ENCODE measurements around the gene ABCA5.

DNA sequence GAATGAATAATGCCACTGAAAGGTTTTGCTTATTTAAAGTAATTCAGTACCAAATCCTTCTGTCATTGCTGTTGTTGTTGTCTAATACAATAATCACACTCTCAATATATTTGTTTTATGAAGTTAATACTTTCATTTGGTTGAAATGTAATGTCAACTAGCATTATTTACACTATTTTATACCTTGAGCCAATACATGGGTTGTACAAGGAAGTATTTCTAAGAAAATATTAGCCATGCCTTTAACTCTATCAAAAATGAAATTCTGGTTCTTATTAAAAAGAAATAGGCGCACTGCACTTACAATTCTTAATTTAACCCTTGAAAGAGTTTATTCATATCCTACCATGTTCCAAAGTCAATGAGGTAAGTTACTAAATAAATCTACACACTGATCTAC, 80.7 kb downstream of the ABCA5 start:
- no peak for TF ChIP-seq MLLT1 (IDR thresholded peaks at IDR 0.05)
- no peak for TF ChIP-seq EZH2 (IDR thresholded peaks at IDR 0.05; ENCODE audit: borderline replicate concordance, control insufficient read depth, low read depth, low read length)
- TF ChIP-seq POLR2A (IDR thresholded peaks at IDR 0.05; ENCODE audit: low read depth, low read length), result no peak
- no peak for TF ChIP-seq SRF (IDR thresholded peaks at IDR 0.05; ENCODE audit: low read depth in 2 of 2, low read length in 2 of 2)
- no peak for TF ChIP-seq MXI1 (IDR thresholded peaks at IDR 0.05; ENCODE audit: low read depth, low read length)
- TF ChIP-seq SIN3A (IDR thresholded peaks at IDR 0.05; ENCODE audit: low read depth, low read length), result no peak
- no peak for TF ChIP-seq MAX (IDR thresholded peaks at IDR 0.05; ENCODE audit: low read depth, low read length)
- no peak for TF ChIP-seq E2F4 (IDR thresholded peaks at IDR 0.05; ENCODE audit: low read depth, low read length)
- TF ChIP-seq CTCF (IDR thresholded peaks at IDR 0.05 in 2 of 3, conservative IDR thresholded peaks at IDR 0.05 in 1 of 3; ENCODE audit: control insufficient read depth in 2 of 3, extremely low read depth in 1 of 3, insufficient read depth in 1 of 3, low read depth in 3 of 3, low read length in 3 of 3), result no peak
- TF ChIP-seq, protein P1, sequence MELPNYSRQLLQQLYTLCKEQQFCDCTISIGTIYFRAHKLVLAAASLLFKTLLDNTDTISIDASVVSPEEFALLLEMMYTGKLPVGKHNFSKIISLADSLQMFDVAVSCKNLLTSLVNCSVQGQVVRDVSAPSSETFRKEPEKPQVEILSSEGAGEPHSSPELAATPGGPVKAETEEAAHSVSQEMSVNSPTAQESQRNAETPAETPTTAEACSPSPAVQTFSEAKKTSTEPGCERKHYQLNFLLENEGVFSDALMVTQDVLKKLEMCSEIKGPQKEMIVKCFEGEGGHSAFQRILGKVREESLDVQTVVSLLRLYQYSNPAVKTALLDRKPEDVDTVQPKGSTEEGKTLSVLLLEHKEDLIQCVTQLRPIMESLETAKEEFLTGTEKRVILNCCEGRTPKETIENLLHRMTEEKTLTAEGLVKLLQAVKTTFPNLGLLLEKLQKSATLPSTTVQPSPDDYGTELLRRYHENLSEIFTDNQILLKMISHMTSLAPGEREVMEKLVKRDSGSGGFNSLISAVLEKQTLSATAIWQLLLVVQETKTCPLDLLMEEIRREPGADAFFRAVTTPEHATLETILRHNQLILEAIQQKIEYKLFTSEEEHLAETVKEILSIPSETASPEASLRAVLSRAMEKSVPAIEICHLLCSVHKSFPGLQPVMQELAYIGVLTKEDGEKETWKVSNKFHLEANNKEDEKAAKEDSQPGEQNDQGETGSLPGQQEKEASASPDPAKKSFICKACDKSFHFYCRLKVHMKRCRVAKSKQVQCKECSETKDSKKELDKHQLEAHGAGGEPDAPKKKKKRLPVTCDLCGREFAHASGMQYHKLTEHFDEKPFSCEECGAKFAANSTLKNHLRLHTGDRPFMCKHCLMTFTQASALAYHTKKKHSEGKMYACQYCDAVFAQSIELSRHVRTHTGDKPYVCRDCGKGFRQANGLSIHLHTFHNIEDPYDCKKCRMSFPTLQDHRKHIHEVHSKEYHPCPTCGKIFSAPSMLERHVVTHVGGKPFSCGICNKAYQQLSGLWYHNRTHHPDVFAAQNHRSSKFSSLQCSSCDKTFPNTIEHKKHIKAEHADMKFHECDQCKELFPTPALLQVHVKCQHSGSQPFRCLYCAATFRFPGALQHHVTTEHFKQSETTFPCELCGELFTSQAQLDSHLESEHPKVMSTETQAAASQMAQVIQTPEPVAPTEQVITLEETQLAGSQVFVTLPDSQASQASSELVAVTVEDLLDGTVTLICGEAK (IDR thresholded peaks at IDR 0.05; ENCODE audit: borderline replicate concordance), result no peak
- no peak for TF ChIP-seq EP300 (IDR thresholded peaks at IDR 0.05; ENCODE audit: borderline replicate concordance in 1 of 2, control insufficient read depth in 1 of 2, low read depth in 2 of 2, low read length in 2 of 2)
- no peak for TF ChIP-seq TAF1 (IDR thresholded peaks at IDR 0.05; ENCODE audit: borderline replicate concordance, low read depth, low read length)
- TF ChIP-seq, protein P2, sequence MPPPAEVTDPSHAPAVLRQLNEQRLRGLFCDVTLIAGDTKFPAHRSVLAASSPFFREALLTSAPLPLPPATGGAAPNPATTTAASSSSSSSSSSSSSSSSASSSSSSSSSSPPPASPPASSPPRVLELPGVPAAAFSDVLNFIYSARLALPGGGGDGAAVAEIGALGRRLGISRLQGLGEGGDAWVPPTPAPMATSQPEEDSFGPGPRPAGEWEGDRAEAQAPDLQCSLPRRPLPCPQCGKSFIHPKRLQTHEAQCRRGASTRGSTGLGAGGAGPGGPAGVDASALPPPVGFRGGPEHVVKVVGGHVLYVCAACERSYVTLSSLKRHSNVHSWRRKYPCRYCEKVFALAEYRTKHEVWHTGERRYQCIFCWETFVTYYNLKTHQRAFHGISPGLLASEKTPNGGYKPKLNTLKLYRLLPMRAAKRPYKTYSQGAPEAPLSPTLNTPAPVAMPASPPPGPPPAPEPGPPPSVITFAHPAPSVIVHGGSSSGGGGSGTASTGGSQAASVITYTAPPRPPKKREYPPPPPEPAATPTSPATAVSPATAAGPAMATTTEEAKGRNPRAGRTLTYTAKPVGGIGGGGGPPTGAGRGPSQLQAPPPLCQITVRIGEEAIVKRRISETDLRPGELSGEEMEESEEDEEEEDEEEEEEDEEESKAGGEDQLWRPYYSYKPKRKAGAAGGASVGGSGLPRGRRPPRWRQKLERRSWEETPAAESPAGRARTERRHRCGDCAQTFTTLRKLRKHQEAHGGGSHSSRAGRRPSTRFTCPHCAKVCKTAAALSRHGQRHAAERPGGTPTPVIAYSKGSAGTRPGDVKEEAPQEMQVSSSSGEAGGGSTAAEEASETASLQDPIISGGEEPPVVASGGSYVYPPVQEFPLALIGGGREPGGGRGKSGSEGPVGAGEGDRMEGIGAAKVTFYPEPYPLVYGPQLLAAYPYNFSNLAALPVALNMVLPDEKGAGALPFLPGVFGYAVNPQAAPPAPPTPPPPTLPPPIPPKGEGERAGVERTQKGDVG (CRISPR knock-in tag; IDR thresholded peaks at IDR 0.05), result no peak
- TF ChIP-seq, protein P3, sequence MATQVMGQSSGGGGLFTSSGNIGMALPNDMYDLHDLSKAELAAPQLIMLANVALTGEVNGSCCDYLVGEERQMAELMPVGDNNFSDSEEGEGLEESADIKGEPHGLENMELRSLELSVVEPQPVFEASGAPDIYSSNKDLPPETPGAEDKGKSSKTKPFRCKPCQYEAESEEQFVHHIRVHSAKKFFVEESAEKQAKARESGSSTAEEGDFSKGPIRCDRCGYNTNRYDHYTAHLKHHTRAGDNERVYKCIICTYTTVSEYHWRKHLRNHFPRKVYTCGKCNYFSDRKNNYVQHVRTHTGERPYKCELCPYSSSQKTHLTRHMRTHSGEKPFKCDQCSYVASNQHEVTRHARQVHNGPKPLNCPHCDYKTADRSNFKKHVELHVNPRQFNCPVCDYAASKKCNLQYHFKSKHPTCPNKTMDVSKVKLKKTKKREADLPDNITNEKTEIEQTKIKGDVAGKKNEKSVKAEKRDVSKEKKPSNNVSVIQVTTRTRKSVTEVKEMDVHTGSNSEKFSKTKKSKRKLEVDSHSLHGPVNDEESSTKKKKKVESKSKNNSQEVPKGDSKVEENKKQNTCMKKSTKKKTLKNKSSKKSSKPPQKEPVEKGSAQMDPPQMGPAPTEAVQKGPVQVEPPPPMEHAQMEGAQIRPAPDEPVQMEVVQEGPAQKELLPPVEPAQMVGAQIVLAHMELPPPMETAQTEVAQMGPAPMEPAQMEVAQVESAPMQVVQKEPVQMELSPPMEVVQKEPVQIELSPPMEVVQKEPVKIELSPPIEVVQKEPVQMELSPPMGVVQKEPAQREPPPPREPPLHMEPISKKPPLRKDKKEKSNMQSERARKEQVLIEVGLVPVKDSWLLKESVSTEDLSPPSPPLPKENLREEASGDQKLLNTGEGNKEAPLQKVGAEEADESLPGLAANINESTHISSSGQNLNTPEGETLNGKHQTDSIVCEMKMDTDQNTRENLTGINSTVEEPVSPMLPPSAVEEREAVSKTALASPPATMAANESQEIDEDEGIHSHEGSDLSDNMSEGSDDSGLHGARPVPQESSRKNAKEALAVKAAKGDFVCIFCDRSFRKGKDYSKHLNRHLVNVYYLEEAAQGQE (IDR thresholded peaks at IDR 0.05; ENCODE audit: low read depth, low read length), result no peak

All from GM12878 (cell line).